Gastrocnemius medialis (tissue), 4 donors: Measurements from ENCODE around the gene SNX18.

Source experiments
- POLR2A ChIP-seq, 2 donors: fragments of 450-650 bp; IDR thresholded peaks; one replicate each; pipeline ENCODE4 v1.6.1; 2017; ENCODE audit warnings: antibody characterized with exemption in 2 of 2, mild to moderate bottlenecking in 2 of 2, moderate library complexity in 2 of 2
- TF ChIP-seq, protein P1 (sequence below), 5 experiments: fragments of 450-650 bp in 3 of 5; fragments of 200-600 bp in 2 of 5; sonication (generic) in 2 of 5; IDR thresholded peaks in 4 of 5; conservative IDR thresholded peaks in 1 of 5; 1 replicate in 4 of 5; 2 replicates in 1 of 5; pipeline ENCODE4 v1.5.1; 2016 to 2019; ENCODE audit warnings: antibody characterized with exemption in 5 of 5, mild to moderate bottlenecking in 3 of 5, moderate library complexity in 3 of 5

DNA sequence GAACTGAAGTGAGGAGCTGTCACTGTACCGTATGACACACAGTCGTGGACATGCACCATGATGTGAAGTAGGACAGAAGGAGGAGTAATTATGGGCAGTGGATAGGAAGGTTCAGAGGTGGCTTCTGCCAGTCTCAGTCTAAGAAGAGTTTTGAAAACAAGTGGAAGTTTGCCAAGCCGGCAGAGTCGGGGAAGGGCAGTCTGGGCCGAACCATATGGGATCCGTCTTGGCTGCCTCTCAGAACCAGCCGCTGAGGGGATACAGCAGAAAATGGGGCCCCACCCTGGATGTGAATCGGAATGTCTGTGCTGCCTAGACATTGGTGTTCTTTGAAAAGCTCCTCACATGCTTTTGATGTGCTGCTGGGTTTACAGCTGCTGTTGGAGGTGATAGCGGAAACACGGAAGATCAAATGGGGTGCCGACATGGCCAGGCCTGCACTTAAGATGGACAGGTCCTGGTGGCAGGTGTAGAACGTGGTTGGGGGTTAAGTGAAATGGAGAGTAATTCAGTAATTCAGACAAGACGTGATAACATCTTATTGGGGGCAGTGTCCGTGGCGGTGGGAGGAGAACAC, 11.2 kb downstream of the SNX18 start:
- TF ChIP-seq, protein P1, sequence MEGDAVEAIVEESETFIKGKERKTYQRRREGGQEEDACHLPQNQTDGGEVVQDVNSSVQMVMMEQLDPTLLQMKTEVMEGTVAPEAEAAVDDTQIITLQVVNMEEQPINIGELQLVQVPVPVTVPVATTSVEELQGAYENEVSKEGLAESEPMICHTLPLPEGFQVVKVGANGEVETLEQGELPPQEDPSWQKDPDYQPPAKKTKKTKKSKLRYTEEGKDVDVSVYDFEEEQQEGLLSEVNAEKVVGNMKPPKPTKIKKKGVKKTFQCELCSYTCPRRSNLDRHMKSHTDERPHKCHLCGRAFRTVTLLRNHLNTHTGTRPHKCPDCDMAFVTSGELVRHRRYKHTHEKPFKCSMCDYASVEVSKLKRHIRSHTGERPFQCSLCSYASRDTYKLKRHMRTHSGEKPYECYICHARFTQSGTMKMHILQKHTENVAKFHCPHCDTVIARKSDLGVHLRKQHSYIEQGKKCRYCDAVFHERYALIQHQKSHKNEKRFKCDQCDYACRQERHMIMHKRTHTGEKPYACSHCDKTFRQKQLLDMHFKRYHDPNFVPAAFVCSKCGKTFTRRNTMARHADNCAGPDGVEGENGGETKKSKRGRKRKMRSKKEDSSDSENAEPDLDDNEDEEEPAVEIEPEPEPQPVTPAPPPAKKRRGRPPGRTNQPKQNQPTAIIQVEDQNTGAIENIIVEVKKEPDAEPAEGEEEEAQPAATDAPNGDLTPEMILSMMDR (IDR thresholded peaks at IDR 0.05 in 4 of 5, conservative IDR thresholded peaks at IDR 0.05 in 1 of 5): no peak
- TF ChIP-seq POLR2A (IDR thresholded peaks at IDR 0.05): no peak
